K562 (cell line): ENCODE results near the gene C22orf39. TPM values are rescaled to one million over a fixed set of nuclear protein-coding genes. Genes with fewer than 3 reads are reported as not detected.

Source experiments
- CBFA2T3 ChIP-seq: fragments of 450-650 bp; IDR thresholded peaks from 2 replicates; pipeline ENCODE4 v1.6.1; 2017
- CBX1 ChIP-seq: sonication (generic); IDR thresholded peaks from 2 replicates; pipeline ENCODE4 v1.6.1; 2016; ENCODE audit warnings: antibody characterized with exemption, low read depth, mild to moderate bottlenecking
- EWSR1 ChIP-seq: fragments of 450-650 bp; IDR thresholded peaks from 2 replicates; pipeline ENCODE4 v1.6.1; 2018; ENCODE audit warnings: borderline replicate concordance, mild to moderate bottlenecking, low read depth, moderate library complexity; ENCODE audit not compliant: partially characterized antibody
- FOXK1 ChIP-seq: sonication (generic); formaldehyde crosslinking; IDR thresholded peaks from 2 replicates; pipeline ENCODE4 v1.8.0; 2022; ENCODE audit warnings: missing genetic modification reagents, mild to moderate bottlenecking, borderline replicate concordance
- HEY1 ChIP-seq: fragments of 250-450 bp; sonication (Bioruptor Pico); IDR thresholded peaks from 2 replicates; pipeline ENCODE4 v1.5.0; 2020; ENCODE audit warnings: mild to moderate bottlenecking, moderate library complexity, borderline replicate concordance
- MTA1 ChIP-seq: fragments of 450-650 bp; IDR thresholded peaks from 2 replicates; pipeline ENCODE4 v1.6.1; 2017; ENCODE audit warnings: borderline replicate concordance
- PCBP2 ChIP-seq: fragments of 200-400 bp; formaldehyde crosslinking; IDR thresholded peaks from 2 replicates; pipeline ENCODE4 v1.6.1; 2018; ENCODE audit warnings: low read length, low read depth, mild to moderate bottlenecking, moderate library complexity; ENCODE audit not compliant: poor library complexity, severe bottlenecking
- POLR2H ChIP-seq: IDR thresholded peaks from 2 replicates; pipeline ENCODE4 v1.6.1; 2016; ENCODE audit warnings: missing genetic modification characterization, low read depth, mild to moderate bottlenecking, control low read depth, missing compliant biosample characterization, moderate library complexity
- PTTG1 ChIP-seq: fragments of 450-650 bp; IDR thresholded peaks from 2 replicates; pipeline ENCODE4 v1.6.1; 2016; ENCODE audit warnings: low read depth, mild to moderate bottlenecking, missing genetic modification characterization, missing compliant biosample characterization
- SMC3 ChIP-seq: conservative IDR thresholded peaks from 2 replicates; pipeline ENCODE4 v1.6.1; 2011; ENCODE audit warnings: low read depth, low read length, improper control_type of control experiment; ENCODE audit not compliant: insufficient read depth
- SRSF9 ChIP-seq: fragments of 200-400 bp; formaldehyde crosslinking; IDR thresholded peaks from 2 replicates; pipeline ENCODE4 v1.6.1; 2017; ENCODE audit warnings: low read depth, low read length, borderline replicate concordance
- ZNF3 ChIP-seq: fragments of 250-450 bp; sonication (Bioruptor Pico); IDR thresholded peaks from 2 replicates; pipeline ENCODE4 v1.5.0; 2021; ENCODE audit warnings: mild to moderate bottlenecking, moderate library complexity
- ZZZ3 ChIP-seq: fragments of 450-650 bp; IDR thresholded peaks from 2 replicates; pipeline ENCODE4 v1.6.1; 2016; ENCODE audit warnings: antibody characterized with exemption, mild to moderate bottlenecking, moderate library complexity
- polyA plus RNA-seq, 8 experiments: library from polyadenylated mRNA; depleted of rRNA in 4 of 8; stranded (reverse) in 5 of 8; unstranded in 3 of 8; fragments of >200 nt; fragmentation: Nextera tagmentation in 2 of 8; fragmentation: Illumina TruSeq in 1 of 8; extraction: Ambion mirVana in 2 of 8; extraction: Trizol in 1 of 8; gene quantifications; 2 replicates each; pipeline versions ENCODE4 v1.2.1 to v1.2.3, GENCODE V29; 2011 to 2014; ENCODE audit warnings: inconsistent platforms in 1 of 8, missing spikeins in 1 of 8
- total RNA-seq, 7 experiments: library from RNA; depleted of rRNA in 6 of 7; stranded (reverse); fragments of >200 nt in 6 of 7; fragmentation: Illumina TruSeq in 2 of 7; extraction: Trizol in 2 of 7; gene quantifications; 2 replicates each; pipeline versions ENCODE4 v1.2.1 to v1.2.3, GENCODE V29; 2011 to 2021; ENCODE audit warnings: low replicate concordance in 1 of 7
- TF ChIP-seq, protein P1 (sequence below): fragments of 450-650 bp; IDR thresholded peaks from 2 replicates; pipeline ENCODE4 v1.7.0; 2016; ENCODE audit warnings: borderline replicate concordance

The C22orf39 gene
- total and polyA plus RNA-seq, 9 of the 15 experiments (the other 6 are each of a cell fraction or from before 2014, with no cell fraction given), result 20.4 to 139 (median 66.8) TPM

GRCh38 chr22:19494676-19495173, 47.2 kb upstream of the C22orf39 start (continued):
- TF ChIP-seq, protein P1, sequence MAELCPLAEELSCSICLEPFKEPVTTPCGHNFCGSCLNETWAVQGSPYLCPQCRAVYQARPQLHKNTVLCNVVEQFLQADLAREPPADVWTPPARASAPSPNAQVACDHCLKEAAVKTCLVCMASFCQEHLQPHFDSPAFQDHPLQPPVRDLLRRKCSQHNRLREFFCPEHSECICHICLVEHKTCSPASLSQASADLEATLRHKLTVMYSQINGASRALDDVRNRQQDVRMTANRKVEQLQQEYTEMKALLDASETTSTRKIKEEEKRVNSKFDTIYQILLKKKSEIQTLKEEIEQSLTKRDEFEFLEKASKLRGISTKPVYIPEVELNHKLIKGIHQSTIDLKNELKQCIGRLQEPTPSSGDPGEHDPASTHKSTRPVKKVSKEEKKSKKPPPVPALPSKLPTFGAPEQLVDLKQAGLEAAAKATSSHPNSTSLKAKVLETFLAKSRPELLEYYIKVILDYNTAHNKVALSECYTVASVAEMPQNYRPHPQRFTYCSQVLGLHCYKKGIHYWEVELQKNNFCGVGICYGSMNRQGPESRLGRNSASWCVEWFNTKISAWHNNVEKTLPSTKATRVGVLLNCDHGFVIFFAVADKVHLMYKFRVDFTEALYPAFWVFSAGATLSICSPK, result no peak
- TF ChIP-seq CBFA2T3 (no peak), EWSR1 (no peak), CBX1 (no peak), SRSF9 (no peak), SMC3 (no peak), HEY1 (CRISPR knock-in tag) (no peak), PTTG1 (tag) (no peak), ZZZ3 (no peak), PCBP2 (no peak), POLR2H (no peak), MTA1 (no peak), FOXK1 (CRISPR knock-in tag) (no peak), ZNF3 (no peak)
